Breast epithelium (tissue), 3 donors: Measurements from ENCODE around the gene CSNK2A1.

Source experiments
- POLR2A ChIP-seq: fragments of 450-650 bp; IDR thresholded peaks from one replicate; pipeline ENCODE4 v1.6.1; 2016; ENCODE audit warnings: antibody characterized with exemption, mild to moderate bottlenecking, moderate library complexity
- TF ChIP-seq, protein P1 (sequence below), 3 donors: fragments of 450-650 bp; IDR thresholded peaks; one replicate each; pipeline ENCODE4 v1.5.1; 2016 to 2017; ENCODE audit warnings: antibody characterized with exemption in 3 of 3, mild to moderate bottlenecking in 3 of 3, moderate library complexity in 3 of 3

DNA sequence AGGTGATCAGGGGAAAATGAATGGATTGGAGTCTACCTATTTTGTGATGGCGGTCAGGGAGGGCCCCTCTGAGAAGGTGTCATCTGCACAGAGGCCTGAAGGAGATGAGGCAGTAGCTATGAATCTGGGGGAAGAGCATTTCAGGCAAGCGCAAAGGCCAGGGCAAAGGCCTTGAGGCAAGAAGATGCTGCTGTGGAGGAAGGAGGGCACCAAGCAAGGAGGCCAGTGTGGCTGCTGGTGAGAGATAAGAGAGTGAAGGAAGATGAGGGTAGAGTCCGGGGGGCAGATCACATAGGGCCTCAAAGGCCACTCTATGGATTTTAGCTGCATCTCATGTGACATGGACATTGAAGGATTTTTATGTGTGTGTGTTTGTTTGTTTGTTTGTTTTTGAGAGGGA is 20.6 kb upstream of the CSNK2A1 start:
- TF ChIP-seq, protein P1, sequence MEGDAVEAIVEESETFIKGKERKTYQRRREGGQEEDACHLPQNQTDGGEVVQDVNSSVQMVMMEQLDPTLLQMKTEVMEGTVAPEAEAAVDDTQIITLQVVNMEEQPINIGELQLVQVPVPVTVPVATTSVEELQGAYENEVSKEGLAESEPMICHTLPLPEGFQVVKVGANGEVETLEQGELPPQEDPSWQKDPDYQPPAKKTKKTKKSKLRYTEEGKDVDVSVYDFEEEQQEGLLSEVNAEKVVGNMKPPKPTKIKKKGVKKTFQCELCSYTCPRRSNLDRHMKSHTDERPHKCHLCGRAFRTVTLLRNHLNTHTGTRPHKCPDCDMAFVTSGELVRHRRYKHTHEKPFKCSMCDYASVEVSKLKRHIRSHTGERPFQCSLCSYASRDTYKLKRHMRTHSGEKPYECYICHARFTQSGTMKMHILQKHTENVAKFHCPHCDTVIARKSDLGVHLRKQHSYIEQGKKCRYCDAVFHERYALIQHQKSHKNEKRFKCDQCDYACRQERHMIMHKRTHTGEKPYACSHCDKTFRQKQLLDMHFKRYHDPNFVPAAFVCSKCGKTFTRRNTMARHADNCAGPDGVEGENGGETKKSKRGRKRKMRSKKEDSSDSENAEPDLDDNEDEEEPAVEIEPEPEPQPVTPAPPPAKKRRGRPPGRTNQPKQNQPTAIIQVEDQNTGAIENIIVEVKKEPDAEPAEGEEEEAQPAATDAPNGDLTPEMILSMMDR (IDR thresholded peaks at IDR 0.05) = no peak
- no peak for TF ChIP-seq POLR2A
